ENCODE measurements around the gene ARHGAP27.
"Not testable (repeated sequence)": the region's sequence is repeated elsewhere in the genome, so short reads cannot be mapped to it uniquely, and the experiment has no call there.

The ARHGAP27 gene

DNA sequence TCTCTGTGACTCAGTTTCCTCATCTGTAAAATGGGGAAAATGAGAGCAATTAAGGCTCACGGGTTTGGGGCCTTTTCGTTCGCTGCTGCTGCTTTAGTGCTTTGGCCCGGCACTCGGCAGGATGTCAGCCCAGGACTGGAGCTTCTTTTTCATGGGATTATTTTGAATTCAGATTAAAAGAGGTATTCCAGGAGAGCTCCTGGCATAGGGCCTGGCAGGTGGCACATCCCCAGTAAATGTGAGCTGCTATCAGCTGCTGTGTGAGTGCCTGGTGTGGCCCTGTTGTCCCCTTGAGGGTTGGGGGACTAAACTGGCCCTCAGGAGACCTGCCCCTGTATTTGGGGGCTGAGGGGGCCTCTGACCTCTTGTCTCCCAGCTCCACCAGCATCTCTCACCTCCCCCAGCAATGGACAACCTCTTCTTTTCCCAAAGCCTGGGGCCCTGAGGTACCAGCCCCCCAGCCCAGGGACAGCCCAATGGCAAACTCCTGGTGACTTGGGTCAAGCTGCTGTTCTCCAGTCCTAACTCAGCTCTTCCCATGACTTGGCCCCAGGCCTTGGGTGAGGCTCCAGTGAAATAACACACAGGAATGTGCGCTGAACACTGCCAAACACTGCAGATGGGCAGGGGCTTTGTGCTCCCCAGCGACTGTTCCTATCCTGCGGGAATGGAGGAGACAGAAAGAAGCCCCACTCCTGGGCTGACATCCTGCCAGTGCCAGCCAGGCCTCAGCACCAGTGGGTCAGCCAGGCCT is 14.4 kb upstream of the ARHGAP27 start:
- not testable (repeated sequence) for DNase-seq (ENCODE audit: low read depth in 2 of 2)

DNA sequence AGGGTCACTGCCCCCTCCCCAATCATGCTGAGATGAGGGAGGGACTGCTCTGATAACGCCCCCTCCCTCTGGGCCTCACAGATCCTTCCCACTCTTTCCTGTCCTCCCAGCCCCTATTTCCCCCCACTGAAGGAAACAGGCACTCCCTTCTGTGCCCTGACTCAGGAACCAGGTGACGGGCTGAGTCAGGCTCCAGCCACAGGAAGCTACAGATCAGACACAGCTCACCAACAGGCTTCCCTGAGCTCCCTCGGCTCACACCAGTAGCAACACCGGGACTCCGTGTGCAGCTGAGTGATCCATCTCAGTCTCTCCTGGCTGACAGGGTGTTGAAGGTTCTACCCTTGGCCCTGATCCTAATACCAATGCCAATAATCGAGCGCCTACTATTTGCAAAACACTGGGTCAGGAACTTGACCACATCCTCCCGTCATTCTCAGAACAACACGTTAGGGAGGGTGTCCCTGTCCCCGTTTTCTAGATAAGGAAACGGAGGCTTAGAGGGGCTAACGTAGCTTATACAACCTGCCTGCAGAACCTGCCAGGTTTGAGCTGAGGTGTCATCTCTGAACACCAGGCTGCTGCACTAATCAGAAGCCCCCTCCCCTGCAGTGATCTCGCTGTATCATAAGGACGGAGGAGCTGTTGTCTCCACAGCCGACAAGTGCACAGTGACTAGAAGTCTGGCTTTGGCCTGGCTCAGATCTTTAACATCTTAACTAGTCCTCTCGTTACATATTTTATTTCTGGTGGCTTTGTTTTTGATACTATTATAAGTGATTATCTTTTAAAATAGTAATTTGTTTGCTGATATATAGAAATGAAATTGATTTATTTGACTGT is 13.5 kb upstream of the ARHGAP27 start:
- DNase-seq (ENCODE audit: low read depth in 2 of 2): not testable (repeated sequence)

DNA sequence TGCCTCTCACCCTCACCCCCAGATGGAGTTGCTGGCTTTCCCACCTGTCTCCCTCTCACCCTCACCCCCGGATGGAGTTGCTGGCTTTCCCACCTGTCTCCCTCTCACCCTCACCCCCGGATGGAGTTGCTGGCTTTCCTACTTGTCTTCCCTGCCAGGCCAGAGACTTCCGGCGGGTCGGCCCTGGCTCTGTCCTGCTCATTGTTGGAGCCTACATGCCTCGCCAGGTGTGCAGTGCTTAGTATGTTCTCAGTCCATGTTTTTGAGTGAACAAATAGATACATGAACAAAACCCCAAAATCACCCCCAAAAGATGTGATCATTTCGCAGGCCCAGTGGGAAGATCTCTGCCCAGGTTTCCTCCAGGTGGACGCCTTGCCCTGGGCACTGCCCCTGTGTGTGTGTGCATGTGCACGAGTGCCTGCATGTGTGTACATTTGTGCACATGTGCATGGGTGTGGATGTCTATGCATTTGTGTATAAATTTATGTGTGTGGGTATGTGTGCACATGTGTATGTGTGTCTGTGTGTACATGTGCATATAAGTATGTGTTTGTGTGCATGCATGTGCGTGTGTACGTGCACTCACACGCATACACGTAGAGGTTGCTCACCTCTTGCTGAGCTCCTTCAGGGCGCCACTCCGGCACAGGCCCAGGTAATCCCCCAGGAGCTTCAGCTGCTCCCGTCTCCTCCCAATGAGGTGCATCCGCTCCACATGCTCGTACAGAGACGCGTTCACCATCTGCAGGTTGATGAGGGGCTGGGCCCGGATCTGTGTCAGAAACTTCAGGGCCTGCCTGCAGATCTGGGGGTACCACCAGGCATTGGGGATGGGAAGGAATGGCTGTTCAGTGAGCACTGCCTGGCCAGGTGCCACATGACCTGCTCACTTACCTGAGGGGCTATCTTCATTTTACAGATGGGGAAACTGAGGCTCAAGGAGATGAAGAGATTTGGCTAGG is 12.5 kb upstream of the ARHGAP27 start:
- not testable (repeated sequence) for DNase-seq (ENCODE audit: low read depth in 2 of 2)

DNA sequence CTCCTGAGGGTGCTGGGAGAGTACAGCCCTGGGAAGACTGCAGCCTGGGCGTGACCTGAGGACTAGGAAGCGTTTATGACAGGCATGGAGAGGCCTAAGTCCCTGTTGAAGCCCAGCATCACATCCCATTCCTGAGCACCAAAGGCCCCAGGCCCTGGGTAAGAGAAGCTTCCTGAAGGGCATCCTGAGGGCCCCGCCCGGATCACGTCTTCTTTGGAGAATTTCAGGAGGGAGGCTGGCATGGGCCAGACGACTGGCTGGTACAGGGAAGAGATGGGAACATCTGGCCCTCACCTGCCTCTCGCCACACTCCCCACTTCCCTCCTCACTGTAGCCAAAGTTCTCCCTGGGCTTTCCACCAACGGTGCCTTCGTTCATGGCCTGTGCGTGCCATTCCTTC is 11.6 kb upstream of the ARHGAP27 start:
- not testable (repeated sequence) for DNase-seq (ENCODE audit: low read depth in 2 of 2)

DNA sequence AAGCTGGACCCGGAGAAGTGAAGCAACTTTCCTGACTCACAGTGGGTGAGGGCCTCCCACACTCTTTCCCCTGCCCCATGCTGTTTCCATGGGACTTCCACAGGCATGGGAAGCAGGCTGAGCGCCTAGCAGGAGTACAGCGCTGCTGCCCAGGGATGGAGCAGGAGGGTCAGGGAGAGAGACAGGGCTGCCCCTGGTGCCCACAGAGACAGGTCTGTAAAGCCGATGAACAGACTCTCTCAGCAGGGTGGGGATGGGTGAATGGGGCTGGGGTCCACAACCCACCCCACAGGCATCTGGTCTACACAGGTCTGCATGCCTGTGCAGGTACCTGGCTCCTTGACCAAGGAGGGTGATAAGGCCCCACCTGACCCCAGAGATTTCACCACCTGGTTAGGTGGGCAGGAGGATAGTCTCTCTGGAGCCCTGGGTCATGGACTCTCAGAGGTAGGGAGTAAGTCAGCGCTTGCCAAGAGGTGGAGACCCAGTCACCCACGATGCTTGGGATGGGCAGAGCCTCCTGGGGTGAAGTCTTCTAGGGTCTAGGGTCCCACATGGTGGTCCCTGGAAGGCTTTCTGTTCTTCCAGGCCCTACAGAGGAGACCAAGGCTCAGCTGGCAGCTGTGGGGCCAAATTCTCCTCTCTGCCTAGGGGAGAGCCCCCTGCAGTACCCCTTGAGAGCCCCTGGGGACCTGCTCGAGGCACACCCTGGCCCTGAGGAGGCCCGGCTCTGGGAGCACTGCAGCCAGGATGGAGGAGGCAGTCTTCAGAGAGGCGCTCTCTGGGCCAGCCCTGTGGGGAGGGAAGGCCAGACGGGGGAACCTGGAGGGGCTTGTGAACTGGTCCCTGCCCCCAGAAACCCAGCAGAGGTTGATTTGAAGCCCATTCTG is 10.9 kb upstream of the ARHGAP27 start:
- DNase-seq (ENCODE audit: low read depth in 2 of 2): not testable (repeated sequence)

DNA sequence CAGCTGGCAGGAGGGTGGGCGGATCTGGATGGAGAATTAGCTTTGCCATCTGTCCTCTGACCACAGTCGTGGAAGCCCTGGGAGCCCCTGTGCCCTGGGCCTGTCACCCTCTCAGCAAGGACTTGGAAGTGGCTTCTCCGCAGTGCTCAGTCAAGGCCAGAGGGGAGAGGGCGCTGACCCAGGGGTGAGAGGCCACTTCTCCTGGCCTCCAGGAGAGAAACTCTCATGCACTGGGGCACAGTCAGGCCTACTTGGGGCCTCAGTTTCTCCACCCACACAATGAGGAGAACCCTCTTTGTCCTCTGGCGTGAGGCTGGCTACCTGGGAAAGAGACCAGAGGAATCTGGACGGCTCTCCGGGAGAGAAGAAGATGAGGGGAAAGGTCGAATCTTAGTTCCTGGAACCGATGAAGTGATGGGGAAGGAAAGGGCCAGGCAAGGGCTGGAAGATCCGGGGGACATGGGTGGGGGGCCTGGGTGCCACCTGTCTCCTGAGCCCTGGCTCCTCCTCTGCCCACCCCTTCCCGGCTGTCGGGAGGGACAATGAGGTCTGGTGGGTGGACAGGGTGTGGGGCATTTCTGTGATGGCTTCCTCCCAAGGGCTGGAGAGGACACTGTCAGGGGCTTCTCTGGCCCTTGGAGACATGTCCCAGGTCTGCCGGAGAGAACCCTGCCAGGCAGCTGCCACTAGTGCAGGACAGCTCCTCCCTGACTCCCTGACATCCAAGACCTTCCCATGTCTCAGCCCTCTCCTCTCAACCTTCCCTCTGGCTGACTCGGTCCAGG is 9.0 kb upstream of the ARHGAP27 start:
- DNase-seq (ENCODE audit: low read depth in 2 of 2): no peak

DNA sequence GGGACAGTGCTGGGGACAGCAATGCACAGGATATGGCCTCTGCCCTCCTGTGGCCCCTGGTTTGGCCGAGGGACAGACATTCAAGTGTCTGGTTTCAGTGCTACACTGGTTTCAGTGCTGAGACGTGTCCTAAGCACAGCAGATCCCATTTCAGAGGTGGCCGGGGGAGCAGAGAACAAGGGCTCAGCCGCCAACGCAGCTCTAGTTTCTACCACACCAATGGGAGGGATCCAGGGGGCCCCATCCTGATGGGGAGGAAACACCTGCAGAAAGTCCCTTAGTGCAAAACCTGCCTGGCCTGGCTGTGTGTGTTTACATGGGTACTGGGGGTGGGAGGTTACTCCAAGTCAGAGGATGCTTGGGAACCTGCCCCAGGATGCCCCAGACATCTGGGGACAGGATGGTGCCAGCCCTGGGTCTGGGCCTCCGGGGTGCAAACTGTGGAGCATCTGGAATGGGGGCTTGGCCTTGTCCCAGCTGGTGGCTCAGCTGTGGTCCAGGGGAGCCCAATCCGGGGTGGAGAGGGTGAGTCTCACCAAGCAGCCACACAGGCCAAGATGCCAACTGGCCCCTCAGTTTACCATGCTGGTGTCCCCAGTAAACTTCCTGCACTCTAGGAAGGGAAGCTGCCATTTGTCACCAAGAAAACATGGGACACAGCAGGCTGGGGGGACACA is 8.3 kb upstream of the ARHGAP27 start:
- DNase-seq (ENCODE audit: low read depth in 2 of 2): not testable (repeated sequence)

DNA sequence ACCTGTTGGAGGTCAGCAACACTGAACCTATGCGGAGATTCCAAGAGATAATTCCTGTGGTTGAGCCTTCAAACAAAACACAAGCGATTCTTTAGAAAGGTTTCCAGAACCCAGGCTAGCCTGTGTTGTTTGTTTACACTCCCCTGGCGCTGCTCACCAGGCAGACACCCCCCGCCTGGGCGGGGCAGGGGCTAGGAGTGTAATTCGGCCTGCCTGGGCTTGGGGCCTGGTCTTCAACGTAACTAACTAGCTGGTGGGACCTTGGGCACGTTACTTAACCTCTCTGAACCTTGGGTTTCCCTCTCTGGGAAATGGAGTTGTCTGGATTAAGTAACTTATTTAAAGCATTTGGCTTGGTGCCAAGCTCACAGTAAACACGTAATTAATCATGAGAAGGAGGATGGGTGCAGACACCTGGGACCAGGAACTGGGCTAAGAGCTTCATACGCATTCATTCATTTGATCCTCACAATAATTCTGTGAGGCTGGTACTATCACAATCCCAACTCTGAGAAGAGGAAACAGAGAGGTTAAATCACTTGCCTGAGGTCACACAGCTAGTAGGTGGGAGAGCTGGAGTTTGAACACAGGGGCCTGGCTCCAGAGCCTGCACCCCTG is 7.6 kb upstream of the ARHGAP27 start:
- DNase-seq (ENCODE audit: low read depth in 2 of 2): no peak

DNA sequence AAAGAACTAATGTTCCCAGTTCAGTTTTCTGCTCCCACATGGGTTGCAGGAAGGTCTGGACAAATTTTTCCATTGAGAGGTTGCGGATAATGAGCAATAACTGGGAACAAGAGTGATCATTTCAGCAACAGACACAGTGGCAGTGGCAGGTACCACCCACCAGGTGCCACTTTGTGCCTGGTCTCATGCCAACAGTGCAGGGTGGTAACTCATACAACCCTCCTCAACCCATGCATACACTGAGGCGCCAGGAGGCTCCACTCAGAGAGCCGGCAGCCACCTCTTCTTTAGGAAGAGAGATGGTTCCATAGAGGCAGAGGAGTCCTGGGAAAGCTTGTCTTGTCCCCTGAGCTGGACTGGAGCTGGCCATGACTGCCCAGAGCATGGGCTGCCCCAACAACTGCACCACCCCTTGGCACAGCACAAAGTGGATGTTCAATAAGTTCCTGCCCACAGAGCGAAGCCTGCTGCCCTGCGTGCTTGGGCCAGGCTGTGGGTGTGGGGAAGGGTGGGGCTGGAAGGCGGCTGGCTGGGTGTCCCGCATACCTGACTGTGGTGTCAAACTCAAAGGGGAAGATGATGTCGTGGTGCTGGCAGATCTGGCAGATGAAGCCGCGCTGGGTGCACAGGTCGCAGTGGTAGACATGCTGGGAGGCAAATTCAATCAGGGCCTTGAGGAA is 6.4 kb upstream of the ARHGAP27 start:
- no peak for DNase-seq (ENCODE audit: low read depth in 2 of 2)

DNA sequence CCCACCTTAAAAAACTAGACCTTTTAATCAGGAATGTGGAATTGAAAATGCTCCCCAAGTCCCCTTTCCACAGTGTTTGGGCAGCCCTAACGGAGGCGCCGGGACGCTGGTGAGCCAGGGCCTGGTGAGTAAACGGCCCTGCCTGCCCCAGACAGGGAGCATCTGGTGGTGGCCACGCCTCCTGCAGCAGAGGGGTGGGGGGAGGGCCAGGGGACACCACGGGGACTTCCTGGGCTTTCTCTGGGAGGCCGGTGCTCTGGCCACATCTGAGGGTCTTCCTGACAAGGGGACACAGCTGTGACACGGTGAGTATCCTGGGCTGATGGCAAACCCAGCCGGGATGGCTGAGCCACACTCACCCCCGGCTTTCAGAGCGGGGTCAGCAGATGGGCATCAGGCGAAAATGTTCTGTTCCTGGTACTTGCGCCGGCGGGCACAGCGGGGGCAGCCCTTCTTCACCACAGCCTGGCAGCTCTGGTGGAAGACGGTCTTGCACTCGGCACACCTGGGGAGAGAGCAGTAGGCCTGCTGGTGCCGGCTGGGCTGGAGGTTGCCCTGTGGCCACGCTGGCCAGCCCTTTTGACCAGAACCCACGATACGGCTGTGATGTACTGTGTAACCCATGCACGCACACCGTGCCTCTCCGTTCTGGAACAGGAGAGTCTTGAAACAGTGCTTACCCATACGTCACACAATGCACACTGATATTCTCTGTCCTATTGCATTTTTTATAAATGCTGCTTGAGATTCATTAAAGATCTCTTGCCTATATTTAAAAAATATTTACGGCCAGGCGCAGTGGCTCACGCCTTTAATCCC is 5.0 kb upstream of the ARHGAP27 start:
- no peak for DNase-seq (ENCODE audit: low read depth in 2 of 2)

DNA sequence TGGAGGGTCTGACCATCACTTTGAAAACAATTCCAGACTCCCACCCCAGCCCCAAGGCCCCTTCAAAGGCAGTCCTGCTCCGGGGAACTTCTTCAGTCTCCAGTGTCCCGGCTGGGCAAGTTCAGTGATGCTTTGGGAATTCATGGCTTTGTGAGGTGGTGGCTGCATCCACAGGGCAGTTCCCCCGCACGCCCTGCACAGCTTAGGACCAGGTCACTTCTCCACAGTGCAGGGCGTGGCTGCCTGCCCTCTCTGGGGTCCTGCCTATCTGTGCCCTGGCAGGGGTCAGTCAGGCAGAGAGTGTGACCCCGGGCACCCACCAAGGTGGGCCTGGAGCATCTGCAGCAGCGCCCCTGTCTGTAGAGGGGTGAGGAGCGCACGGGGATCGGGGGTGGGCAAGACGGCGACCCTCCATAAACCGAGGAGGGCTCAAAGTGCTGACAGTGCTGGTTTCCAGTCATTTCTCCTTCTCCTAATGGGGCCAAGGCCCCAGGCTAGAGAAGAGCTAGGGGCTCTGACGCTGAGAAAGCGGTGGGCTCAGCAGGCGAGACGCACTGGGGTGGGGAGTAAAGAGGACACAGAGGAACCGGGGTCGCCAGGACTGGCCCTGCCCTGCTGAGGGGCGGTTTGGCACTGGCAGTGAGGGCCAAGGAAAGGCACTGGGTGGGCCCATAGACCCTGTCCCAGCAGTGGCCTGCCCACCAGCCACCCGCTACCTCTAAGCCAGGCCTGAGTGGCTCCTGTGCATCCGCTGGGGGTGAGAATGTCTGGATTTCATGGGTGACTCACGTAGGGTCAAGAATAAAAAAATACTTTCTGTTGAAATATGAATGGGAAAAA is 4.2 kb upstream of the ARHGAP27 start:
- DNase-seq (ENCODE audit: low read depth in 2 of 2): no peak

DNA sequence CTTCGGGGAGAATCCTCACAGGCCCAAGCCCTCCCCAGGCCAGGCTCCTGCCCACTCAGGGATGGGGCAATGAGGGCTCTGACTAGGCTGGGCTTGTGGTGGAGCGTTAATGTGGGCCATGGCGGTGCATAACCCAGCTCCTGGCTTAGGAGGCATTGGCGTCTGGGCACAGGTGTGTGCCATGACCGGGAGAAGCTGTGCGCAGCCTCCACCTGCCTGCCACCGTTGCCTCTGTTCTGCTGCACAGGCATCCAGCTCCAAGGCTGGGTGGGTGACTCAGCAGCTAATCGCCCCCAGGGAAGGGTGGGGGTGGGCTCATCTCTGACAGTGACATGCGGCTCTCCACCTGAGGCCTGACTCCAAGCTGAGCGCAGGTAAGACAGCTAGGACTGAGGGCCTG is 3.5 kb upstream of the ARHGAP27 start:
- no peak for DNase-seq (ENCODE audit: low read depth in 2 of 2)

DNA sequence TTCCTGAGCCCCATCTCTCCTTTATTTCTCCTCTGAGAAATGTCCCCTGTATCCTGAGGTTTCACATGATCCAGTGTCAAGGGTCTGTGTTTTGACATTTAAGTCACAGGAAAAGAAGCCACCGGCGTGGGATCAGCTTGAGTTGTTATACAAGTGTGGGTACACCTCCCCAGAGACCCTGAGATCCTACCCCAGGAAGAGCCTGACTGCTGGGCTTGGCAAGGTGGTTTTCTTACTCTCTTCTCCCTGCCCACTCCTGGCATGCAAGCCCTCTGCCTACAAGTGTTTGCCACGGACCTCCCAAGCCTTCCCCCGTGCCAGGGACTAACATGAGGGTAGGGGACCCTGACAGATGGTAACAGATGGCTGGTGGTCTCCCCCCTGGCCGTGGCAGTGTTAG is 2.8 kb upstream of the ARHGAP27 start:
- no peak for DNase-seq (ENCODE audit: low read depth in 2 of 2)

DNA sequence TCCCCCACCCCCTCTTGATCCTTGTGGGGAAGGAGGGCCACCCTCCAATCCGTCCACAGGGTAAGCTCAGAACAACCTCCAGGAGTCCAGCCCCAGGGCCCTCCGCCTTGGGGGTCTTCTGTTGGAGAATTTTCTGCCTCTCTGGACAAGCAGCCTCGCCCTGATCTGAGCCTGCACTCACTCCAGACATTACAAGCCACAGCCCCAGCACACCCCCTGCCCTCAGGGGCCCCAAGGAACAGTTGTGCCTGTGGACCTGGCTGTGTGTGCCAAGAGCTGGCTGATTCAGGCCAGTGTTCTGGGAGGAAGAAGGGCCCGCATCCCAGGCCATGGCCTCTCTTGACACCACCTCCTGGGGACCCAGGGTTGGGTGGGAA is 477 bp upstream of the ARHGAP27 start:
- DNase-seq (ENCODE audit: low read depth in 2 of 2): no peak

DNA sequence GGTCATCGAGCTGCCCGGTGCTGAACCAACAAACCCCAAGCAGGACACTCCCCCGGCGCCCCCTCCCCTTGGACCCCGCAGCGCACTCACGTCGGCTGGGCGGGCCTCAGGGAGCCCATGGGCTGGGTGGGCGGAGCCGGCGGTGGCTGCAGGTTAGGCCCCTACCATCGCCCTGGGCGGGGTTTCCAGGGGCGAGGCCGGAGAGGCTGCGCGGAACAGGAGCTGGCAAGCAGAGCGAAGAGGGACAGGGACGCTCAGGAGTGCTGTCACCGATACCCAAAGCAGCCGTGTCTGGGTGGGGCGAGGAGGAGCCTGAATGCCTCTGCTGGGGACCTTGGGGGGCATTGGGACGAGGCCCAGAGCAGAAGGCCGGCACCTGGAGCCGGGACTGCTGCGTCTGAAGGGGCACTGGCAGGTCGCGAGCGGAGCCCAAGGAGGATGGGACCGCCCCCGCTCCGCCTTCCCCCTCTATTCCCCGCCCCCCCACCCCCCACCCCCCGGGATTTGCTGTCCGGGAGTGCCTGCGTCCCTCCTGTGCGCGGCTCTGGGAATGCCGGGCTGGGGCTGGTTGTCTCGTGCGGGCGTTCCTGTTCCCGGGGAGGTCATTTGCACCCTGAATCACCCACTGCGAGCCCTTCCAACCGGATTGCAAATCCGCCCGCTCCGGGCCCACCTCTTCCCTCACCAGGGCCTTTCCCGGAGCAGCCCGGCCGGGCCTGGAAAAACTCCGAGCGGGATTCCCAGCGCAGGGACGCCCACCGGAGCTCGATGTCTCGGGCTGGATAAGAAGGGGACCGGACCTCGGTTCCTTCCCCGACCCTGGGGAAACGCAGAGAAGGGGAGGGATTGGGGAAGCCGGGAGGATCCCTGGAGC is 902 bp downstream of the ARHGAP27 start:
- DNase-seq (ENCODE audit: low read depth in 2 of 2): no peak
